HG02571 (cell line): ENCODE measurements around the gene HIGD1A.

Experiments
- ATAC-seq: cut with Tn5 transposase; IDR thresholded peaks from one replicate; pipeline ENCODE4 v1.9.1; 2021; ENCODE audit warnings: mild to moderate bottlenecking, moderate library complexity; ENCODE audit not compliant: unreplicated experiment

The HIGD1A gene

GRCh38 chr3:42762046-42762724 is 42.1 kb downstream of the HIGD1A start:
- ATAC-seq = no peak

DNA sequence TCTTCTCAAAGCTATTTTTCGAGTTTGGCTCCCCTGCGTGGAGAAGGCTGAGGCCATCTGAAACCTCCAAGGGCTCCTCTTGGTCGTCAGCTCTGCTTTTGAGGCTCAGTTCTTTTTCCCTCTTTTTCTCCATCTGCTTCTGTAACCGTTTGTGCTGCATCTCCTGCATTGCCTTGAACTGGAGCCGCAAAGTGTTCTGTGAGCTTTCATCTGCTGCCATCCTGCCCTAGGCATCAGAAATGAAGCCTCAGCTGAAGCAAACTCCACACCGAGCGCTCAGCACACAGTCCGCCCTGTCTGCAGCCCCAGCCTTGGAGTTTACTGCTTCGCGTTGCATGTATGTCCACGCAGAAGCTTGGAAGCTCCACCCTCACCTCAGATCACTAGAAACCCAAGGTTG is 46.2 kb downstream of the HIGD1A start:
- ATAC-seq = no peak

DNA sequence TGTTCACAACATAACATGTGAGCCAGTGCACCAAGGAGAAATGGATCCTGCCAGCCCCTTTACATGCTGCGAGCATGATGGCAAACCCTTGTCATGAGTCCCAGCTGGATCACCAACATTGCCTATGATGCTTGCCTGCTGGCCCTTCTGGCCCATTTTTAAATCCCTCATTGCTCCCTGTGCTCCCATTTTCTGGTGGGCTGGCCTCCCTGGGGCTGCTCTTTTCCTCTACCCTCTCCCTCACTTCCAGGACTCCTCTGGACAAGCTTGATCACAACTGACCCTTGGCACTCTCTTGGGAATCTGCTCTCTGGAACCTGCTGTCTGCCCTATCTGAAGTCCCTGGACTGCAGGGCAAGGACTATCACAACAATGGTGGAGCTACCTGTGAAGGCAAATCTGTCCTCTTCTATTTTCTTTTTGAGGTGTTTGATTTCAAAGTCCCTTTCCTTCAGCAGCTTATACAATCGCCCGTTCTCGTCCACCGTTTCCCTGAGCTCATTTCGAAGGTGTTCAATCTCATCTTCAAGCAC is 47.5 kb downstream of the HIGD1A start:
- ATAC-seq = no peak

DNA sequence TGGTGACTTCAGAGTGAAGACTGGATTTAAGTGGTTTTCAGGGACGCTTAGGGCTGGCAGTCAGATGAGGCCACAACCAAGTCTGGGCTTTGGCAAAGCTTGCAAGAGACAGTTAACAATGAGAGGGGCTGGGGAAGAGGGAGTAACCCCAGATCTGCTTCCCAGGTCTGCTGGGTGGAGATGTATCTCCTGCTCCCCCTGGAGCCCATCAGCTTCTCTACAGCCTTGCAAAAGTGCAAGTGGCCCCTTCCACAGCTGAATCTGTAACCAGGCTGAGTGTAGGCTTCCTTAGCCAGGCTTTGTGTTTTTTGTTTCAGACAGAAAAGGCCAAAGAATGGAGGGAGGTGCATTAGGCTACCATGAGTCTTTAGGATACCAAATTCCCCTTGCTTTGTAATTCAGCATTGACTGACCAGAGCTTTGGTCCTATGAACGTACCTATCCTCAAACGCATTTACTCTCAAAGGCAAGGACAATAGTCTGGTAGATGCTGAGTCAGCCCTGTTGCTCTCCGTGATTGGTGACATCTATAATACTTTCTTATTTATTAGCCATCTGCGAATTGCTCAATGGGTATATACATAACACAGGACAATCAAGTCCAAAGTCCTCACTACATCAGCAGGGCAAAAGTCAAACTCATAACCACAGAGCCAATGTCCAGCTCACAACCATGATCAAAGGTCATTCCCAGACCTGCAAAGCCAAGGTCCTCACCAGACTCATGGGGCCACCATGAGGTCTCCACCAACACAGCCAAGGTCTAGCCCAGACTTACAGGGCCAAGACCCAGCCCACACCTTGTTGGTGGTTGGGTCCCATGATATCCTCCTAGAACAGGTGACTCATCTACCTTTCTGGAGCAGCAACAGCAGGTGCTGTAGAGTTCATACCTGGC is 48.4 kb downstream of the HIGD1A start:
- no peak for ATAC-seq

- no peak for ATAC-seq
These were observed 50.5 kb downstream of the HIGD1A start for GRCh38 chr3:42753757-42754156.

GRCh38 chr3:42752961-42753360 is 51.3 kb downstream of the HIGD1A start:
- no peak for ATAC-seq

GRCh38 chr3:42752441-42752840 is 51.8 kb downstream of the HIGD1A start:
- ATAC-seq = no peak

DNA sequence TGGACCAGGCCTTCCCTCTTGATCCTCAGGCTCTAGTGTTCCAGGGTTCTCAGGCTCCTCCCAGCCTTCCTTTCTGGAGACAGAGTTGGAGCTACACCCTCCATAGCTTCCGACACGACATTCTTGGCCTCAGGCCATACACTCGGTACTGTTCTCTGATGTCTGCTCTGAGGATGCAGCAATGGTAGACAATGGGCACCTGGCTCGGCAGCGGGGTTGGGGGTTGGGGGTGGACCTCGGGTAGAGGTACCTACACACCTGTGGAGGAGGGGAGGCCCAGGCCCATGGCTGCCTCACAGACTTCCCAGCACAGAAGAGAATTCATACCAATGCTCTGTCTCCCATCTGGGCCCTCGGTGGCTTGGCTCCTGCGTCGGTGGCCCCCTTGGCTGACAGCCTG is 52.7 kb downstream of the HIGD1A start:
- ATAC-seq = no peak

GRCh38 chr3:42750834-42751233 is 53.5 kb downstream of the HIGD1A start:
- ATAC-seq = no peak

DNA sequence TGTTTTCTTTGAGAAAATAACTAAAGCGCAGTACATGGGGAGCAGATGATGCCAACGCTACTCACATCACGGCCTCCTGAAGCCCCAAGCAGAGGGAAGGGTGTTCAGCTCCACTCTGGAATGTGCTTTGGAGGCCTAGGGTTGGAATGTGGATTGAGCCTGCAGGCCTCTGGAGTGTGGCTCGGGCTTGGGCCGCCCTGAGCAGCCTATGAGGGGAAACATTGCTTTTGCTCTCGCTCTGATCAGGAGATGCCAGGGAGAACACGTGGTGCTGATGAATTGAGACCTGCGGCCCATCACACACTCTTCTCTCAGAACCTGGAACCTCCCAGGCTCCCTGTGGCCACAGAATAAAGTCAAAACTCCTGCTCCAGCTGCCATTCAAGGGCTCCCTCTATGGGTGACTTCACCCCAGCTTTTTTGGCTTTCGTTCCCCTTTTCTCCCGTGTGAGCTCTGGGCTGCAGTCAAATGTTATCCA is 54.5 kb downstream of the HIGD1A start:
- no peak for ATAC-seq

GRCh38 chr3:42749025-42749752 is 55.1 kb downstream of the HIGD1A start:
- no peak for ATAC-seq

GRCh38 chr3:42747581-42747980 is 56.7 kb downstream of the HIGD1A start:
- no peak for ATAC-seq

- ATAC-seq = no peak
These were observed 57.5 kb downstream of the HIGD1A start for GRCh38 chr3:42746455-42747450.

GRCh38 chr3:42745776-42746454 is 58.4 kb downstream of the HIGD1A start:
- no peak for ATAC-seq

DNA sequence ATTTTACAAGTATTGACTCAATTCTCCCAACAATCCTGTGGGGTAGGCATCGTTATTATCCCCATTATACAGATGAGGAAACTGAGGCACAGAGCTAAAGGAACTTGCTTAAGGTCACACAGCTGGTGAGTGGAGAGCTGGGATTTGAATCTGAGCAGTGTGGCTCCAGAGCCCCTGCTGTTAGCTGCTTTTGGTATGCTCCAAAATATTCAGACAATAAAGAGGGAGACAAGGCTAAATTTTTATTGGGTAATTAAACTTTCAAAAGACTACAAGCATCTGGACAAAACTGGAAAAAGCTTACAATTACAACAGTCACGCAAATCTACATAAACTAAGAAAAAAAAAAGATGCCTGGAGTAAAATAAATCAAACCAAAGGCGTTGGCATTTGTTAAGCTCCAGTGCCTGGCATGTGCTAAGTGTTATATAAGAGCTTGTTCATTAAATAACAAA is 59.0 kb downstream of the HIGD1A start:
- ATAC-seq = no peak

DNA sequence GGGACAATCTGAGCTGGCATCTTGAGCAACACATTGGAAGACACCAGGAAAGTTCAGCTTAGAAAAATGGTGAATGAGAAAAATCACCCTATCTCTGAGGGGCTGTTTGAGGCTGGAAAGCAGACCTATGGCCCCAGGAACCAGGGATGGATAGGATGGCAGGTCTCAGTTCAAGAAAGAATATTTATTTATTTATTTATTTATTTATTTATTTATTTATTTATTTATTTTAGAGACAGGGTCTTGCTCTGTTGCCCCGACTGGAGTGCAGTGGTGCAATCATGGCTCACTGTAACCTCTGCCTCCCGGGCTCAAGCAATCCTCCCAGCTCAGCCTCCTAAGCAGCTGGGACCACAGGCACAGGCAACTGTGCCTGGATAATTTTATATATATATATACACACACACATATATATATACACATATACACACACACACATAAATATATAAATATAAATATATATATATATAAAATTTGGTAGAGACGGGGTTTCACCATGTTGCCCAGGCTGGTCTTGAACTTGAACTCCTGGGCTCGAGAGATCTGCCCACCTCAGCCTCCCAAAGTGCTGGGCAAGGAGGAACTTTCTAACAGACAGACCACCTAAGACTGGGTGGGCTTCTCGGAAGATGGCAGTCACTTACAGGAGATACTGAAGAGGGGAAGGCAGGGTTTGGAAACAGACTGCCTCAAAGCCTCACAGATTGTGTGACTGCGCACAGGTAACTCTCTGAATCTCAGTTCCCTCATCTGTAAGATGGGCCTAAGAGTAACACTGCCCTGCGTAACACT is 60.9 kb downstream of the HIGD1A start:
- no peak for ATAC-seq

GRCh38 chr3:42742688-42743087 is 61.6 kb downstream of the HIGD1A start:
- no peak for ATAC-seq

DNA sequence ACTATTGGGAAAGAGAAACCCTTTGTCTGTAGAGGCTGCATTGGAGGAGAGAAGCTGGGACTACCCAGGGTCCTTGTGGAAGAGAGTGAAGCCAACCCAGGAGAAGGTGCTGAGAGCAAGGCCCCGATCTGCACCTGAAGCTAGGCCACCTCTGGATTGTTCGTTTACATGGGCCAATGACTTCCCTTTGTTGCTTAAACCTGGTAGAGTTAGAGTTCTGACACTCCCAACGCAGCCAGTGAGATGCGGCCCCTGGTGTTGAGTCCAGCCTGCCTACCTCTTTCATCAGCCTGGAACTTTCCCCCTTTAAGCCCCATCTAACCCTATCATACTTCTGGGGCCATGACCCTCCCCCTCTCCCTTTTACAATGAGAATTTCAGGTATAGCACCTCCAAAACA is 62.0 kb downstream of the HIGD1A start:
- ATAC-seq = no peak

GRCh38 chr3:42741796-42742195 is 62.5 kb downstream of the HIGD1A start:
- no peak for ATAC-seq
